Heart right ventricle (tissue), 16 donors: Measurements from ENCODE around the gene RARB. TPM values are rescaled to one million over a fixed set of nuclear protein-coding genes. Genes with fewer than 3 reads are reported as not detected.

Experiments
- ATAC-seq, 8 donors: fragments of 200-7000 bp; cut with Tn5 transposase; one replicate each; pipeline ENCODE4 v1.9.1; 2020; ENCODE audit warnings: mild to moderate bottlenecking in 8 of 8, moderate library complexity in 8 of 8, moderate number of reproducible peaks in 1 of 8
- DNase-seq, 2 donors: peaks; one replicate each; pipeline ENCODE4 v3.0.0-alpha.2; 2020
- H3K27ac ChIP-seq, 10 donors: fragments of 200-600 bp; sonication (generic) in 2 of 10; one replicate each; pipeline versions ENCODE4 v1.5.0 to v1.8.0; 2020 to 2022; ENCODE audit warnings: mild to moderate bottlenecking in 3 of 10
- H3K27me3 ChIP-seq, 7 donors: fragments of 200-600 bp; one replicate each; pipeline ENCODE4 v1.8.0; 2021 to 2022; ENCODE audit warnings: mild to moderate bottlenecking in 2 of 7
- H3K36me3 ChIP-seq, 9 donors: fragments of 200-600 bp; sonication (generic) in 1 of 9; one replicate each; pipeline versions ENCODE4 v1.5.0 to v1.8.0; 2020 to 2022; ENCODE audit warnings: mild to moderate bottlenecking in 2 of 9
- H3K4me1 ChIP-seq, 9 donors: fragments of 200-600 bp; sonication (generic) in 1 of 9; one replicate each; pipeline versions ENCODE4 v1.5.0 to v1.8.0; 2020 to 2022; ENCODE audit warnings: mild to moderate bottlenecking in 4 of 9
- H3K4me3 ChIP-seq, 10 donors: fragments of 200-600 bp; sonication (generic) in 2 of 10; one replicate each; pipeline versions ENCODE4 v1.5.0 to v1.8.0; 2020 to 2022; ENCODE audit warnings: mild to moderate bottlenecking in 7 of 10, moderate library complexity in 2 of 10
- H3K9me3 ChIP-seq, 11 donors: fragments of 200-600 bp in 10 of 11; sonication (generic) in 2 of 11; one replicate each; pipeline versions ENCODE4 v1.5.0 to v1.8.0; 2013 to 2022; ENCODE audit warnings: mild to moderate bottlenecking in 2 of 11, control low read depth in 1 of 11, moderate library complexity in 1 of 11
- CTCF ChIP-seq, 9 donors: fragments of 200-600 bp; sonication (generic) in 2 of 9; IDR thresholded peaks; one replicate each; pipeline versions ENCODE4 v1.5.0 to v1.8.0; 2021 to 2022; ENCODE audit warnings: antibody characterized with exemption in 9 of 9, mild to moderate bottlenecking in 5 of 9, moderate library complexity in 1 of 9
- WGBS, 2 donors: extraction: QIAGEN DNeasy Blood & Tissue Kit; methylation state at CpG; one replicate each; pipeline ENCODE4 v1.1.7; 2013; ENCODE audit warnings: inconsistent platforms in 1 of 2; 5-methylcytosine and 5-hydroxymethylcytosine counted together
- intact Hi-C, 10 donors: fragments of 100-400 bp; cut with DNase I; formaldehyde crosslinking; loops; one replicate each; pipeline versions ENCODE4 v1.11.1 to v1.14.2; 2022
- polyA plus RNA-seq, 2 donors: library from polyadenylated mRNA; stranded (reverse); fragments of 200-250 nt; gene quantifications; one replicate each; pipeline ENCODE4 v1.2.3, GENCODE V29; 2013
- total RNA-seq, 10 donors: library from RNA; stranded (reverse); fragmentation: NEBNext Ultra II Directional in 3 of 10; extraction: Animal tissue kit (Norgen Biotek cat#: 25700) in 3 of 10; gene quantifications; one replicate each; pipeline versions ENCODE4 v1.2.1 to v1.2.4, GENCODE V29; 2021 to 2023
- donor health status: Arrhythmogenic right ventricular cardiomyopathy.
- donor health status: ischemic (EF 13 %, LVEDD 7.1; RV severe dilation, severe dysfunction).
- donor health status: healthy with polysubstance abuse.
- donor health status: DM: no; HTN: yes; CAD: no.
- donor health status: DM: no; HTN: no; CAD: no.
- donor health status: ischemic (EF 25% LVEDD 6.9; RV normal size, moderate dysfunction).
- donor health status: ischemic (EF 25% LVEDD 5.7; RV mildly dilated, moderate dysfunction).
- donor health status: healthy.
- donor health status: DM: yes; HTN: yes; CAD: no.
- donor health status: Ischemic cardiomyopathy.
- donor health status: ischemic (EF 35%, LVEDD 5.7; RV mildly dilated, moderate dysfunction).
- donor health status: nonischemic (EF 11% LVEDD 7.7; RV severe dilation, severe dysfunction).
- donor health status: DM: yes; HTN: yes; CAD: no.
- donor health status: PGD.
- donor health status: ischemic (EF 29% LVEDD 5.4; RV normal size, mild dysfunction).
- donor health status: nonischemic (EF 23%, LVEDD 6.1; RV moderate dilation, normal function).

RARB gene
- total and polyA plus RNA-seq, 12 donors: 3.6 to 23.2 (median 17.8) TPM

GRCh38 chr3:25558121-25558520, 130.1 kb downstream of the RARB start:
- Histone ChIP-seq H3K27me3 (no peaks in the 10 kb centered on the region), H3K9me3 (no peaks in the 10 kb centered on the region), H3K27ac (peak overlapping the region in 3 of 10 donors; percentile 3 to 61 (median 52)), H3K36me3 (no peaks in the 10 kb centered on the region), H3K4me1 (peaks cover 8 to 72% (median 55%) of the 10 kb centered on the region in 9 donors), H3K4me3 (no peak overlapping the region)
- 61 to 66% methylated on average over 5 of the region's 5 CpGs for WGBS, 2 donors
- DNase-seq (peak in 1 of 2 donors; percentile 35), ATAC-seq (peak in 7 of 8 donors; percentile 38 to 65 (median 46))
- no peak for TF ChIP-seq CTCF (IDR thresholded peaks at IDR 0.05)
- intact Hi-C loops: loop anchor here in 2 of 10 donors (5.0 kb wide), 2 partner anchors 86 to 91 kb away; no protein-coding TSS in a partner anchor

- peak overlapping the region in 2 of 10 donors; percentile 52 to 61 for H3K27ac ChIP-seq
- no peaks in the 10 kb centered on the region for H3K9me3 ChIP-seq
- peaks cover 8 to 70% (median 55%) of the 10 kb centered on the region in 9 donors for H3K4me1 ChIP-seq
- H3K36me3 ChIP-seq: no peaks in the 10 kb centered on the region
- no peak for TF ChIP-seq CTCF (IDR thresholded peaks at IDR 0.05)
- H3K27me3 ChIP-seq: no peaks in the 10 kb centered on the region
- no peak for DNase-seq
- ATAC-seq: no peak
- H3K4me3 ChIP-seq: no peak overlapping the region
- WGBS, 2 donors: 82 to 83% methylated on average over 6 of the region's 6 CpGs
- intact Hi-C loops: loop anchor here in 2 of 10 donors (5.0 kb wide), 2 partner anchors 86 to 91 kb away; no protein-coding TSS in a partner anchor
These were observed 130.7 kb downstream of the RARB start for GRCh38 chr3:25558796-25559195.

GRCh38 chr3:25563601-25564000, 135.5 kb downstream of the RARB start:
- no peak for ATAC-seq
- intact Hi-C loops: no loop called here
- H3K27ac ChIP-seq: no peak overlapping the region
- H3K4me3 ChIP-seq: no peak overlapping the region
- no peak for TF ChIP-seq CTCF (IDR thresholded peaks at IDR 0.05)
- no peaks in the 10 kb centered on the region for H3K36me3 ChIP-seq
- no peaks in the 10 kb centered on the region for H3K9me3 ChIP-seq
- WGBS, 2 donors: 90 to 91% methylated on average over 1 of the region's 1 CpG
- H3K4me1 ChIP-seq: peaks cover 0 to 33% (median 19%) of the 10 kb centered on the region in 9 donors
- no peak for DNase-seq
- no peaks in the 10 kb centered on the region for H3K27me3 ChIP-seq

- H3K4me3 ChIP-seq: no peak overlapping the region
- no peaks in the 10 kb centered on the region for H3K9me3 ChIP-seq
- intact Hi-C loops: no loop called here
- no peaks in the 10 kb centered on the region for H3K36me3 ChIP-seq
- ATAC-seq (no peak), DNase-seq (no peak)
- H3K4me1 ChIP-seq: peaks cover 0 to 33% (median 17%) of the 10 kb centered on the region in 9 donors
- no peak for TF ChIP-seq CTCF (IDR thresholded peaks at IDR 0.05)
- no peak overlapping the region for H3K27ac ChIP-seq
- no peaks in the 10 kb centered on the region for H3K27me3 ChIP-seq
- WGBS, 2 donors: 93 to 94% methylated on average over 4 of the region's 4 CpGs
These were observed 136.0 kb downstream of the RARB start for GRCh38 chr3:25564075-25564474.
